DND-41 (cell line): ENCODE results near the gene PBX3.

Experiments used
- EZH2 ChIP-seq: IDR thresholded peaks from 3 replicates; pipeline ENCODE4 v1.6.1; 2012; ENCODE audit warnings: borderline replicate concordance, low read depth, mild to moderate bottlenecking, moderate library complexity, low read length, inconsistent platforms; ENCODE audit not compliant: severe bottlenecking
- TF ChIP-seq, protein P1 (sequence below): IDR thresholded peaks from 2 replicates; pipeline ENCODE4 v1.5.1; 2012; ENCODE audit warnings: borderline replicate concordance, low read length, moderate library complexity, mild to moderate bottlenecking; ENCODE audit not compliant: poor library complexity, severe bottlenecking; ENCODE audit errors: extremely low read depth

DNA sequence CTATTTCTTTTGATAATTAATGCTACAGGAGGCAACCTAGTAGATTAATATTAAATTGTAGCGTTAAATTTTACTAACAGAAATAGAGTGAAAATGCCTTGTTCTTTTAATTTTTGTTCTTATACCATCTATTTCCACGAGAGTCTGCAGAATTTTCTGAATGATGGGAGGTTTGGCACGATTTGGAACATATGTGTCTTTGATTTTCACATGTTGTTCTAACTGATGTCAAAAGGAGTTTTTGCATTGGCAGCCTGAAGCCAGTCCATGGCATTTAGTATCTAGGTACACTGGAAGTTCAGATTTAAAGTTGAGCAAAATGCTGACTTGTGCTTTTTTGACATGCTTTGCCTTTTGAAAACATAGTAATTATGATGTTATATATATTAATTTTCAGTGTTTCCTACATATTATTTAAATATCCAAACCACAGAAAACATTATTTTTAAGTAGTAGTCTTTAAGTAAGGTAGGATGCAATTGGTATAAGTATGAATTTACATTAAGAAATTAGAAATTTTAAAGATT lies 103.0 kb downstream of the PBX3 start:
- TF ChIP-seq, protein P1, sequence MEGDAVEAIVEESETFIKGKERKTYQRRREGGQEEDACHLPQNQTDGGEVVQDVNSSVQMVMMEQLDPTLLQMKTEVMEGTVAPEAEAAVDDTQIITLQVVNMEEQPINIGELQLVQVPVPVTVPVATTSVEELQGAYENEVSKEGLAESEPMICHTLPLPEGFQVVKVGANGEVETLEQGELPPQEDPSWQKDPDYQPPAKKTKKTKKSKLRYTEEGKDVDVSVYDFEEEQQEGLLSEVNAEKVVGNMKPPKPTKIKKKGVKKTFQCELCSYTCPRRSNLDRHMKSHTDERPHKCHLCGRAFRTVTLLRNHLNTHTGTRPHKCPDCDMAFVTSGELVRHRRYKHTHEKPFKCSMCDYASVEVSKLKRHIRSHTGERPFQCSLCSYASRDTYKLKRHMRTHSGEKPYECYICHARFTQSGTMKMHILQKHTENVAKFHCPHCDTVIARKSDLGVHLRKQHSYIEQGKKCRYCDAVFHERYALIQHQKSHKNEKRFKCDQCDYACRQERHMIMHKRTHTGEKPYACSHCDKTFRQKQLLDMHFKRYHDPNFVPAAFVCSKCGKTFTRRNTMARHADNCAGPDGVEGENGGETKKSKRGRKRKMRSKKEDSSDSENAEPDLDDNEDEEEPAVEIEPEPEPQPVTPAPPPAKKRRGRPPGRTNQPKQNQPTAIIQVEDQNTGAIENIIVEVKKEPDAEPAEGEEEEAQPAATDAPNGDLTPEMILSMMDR = no peak
- no peak for TF ChIP-seq EZH2
